ENCODE results near the gene EYS.

EYS gene

GRCh38 chr6:64713175-64713574 is 993.9 kb downstream of the EYS start:
- no peak overlapping the region for H3K4me3 ChIP-seq (ENCODE audit: low read depth, low read length)
- no peak for TF ChIP-seq CTCF (IDR thresholded peaks at IDR 0.05; ENCODE audit: low read depth, low read length)

- no peak overlapping the region for H3K4me3 ChIP-seq (ENCODE audit: low read depth, low read length)
- no peak for TF ChIP-seq CTCF (IDR thresholded peaks at IDR 0.05; ENCODE audit: low read depth, low read length)
Measured at GRCh38 chr6:64712606-64713005, 994.4 kb downstream of the EYS start.

- no peak for TF ChIP-seq CTCF (IDR thresholded peaks at IDR 0.05; ENCODE audit: low read depth, low read length)
- H3K4me3 ChIP-seq (ENCODE audit: low read depth, low read length), result no peak overlapping the region
Measured at GRCh38 chr6:64703922-64704321, 1003.1 kb downstream of the EYS start.

- H3K4me3 ChIP-seq (ENCODE audit: low read depth, low read length), result no peak overlapping the region
- TF ChIP-seq CTCF (IDR thresholded peaks at IDR 0.05; ENCODE audit: low read depth, low read length), result no peak
Measured at GRCh38 chr6:64696053-64696452, 1011.0 kb downstream of the EYS start.

- no peak for TF ChIP-seq CTCF (IDR thresholded peaks at IDR 0.05; ENCODE audit: low read depth, low read length)
- H3K4me3 ChIP-seq (ENCODE audit: low read depth, low read length), result no peak overlapping the region
Measured at GRCh38 chr6:64694356-64694755, 1012.7 kb downstream of the EYS start.

GRCh38 chr6:64691064-64691463 is 1016.0 kb downstream of the EYS start:
- TF ChIP-seq CTCF (IDR thresholded peaks at IDR 0.05; ENCODE audit: low read depth, low read length), result no peak
- H3K4me3 ChIP-seq (ENCODE audit: low read depth, low read length), result no peak overlapping the region

GRCh38 chr6:64685401-64685800 is 1021.6 kb downstream of the EYS start:
- no peak overlapping the region for H3K4me3 ChIP-seq (ENCODE audit: low read depth, low read length)
- no peak for TF ChIP-seq CTCF (IDR thresholded peaks at IDR 0.05; ENCODE audit: low read depth, low read length)
